Osteoblast (primary cell): ENCODE measurements around the gene IDE. TPM values are rescaled to one million over a fixed set of nuclear protein-coding genes. Genes with fewer than 3 reads are reported as not detected.

Source experiments
- DNase-seq: peaks from one replicate; pipeline ENCODE4 v3.0.0; 2011; ENCODE audit warnings: low spot score, mixed read lengths; ENCODE audit not compliant: insufficient read length; ENCODE audit errors: missing footprints
- H2AFZ ChIP-seq: 2 replicates; pipeline ENCODE4 v1.6.0; 2011; ENCODE audit warnings: mild to moderate bottlenecking, low read length
- H3K27ac ChIP-seq: 2 replicates; pipeline ENCODE4 v1.5.1; 2011; ENCODE audit warnings: mild to moderate bottlenecking, low read depth, low read length, moderate library complexity
- H3K27me3 ChIP-seq: 2 replicates; pipeline ENCODE4 v1.6.0; 2012; ENCODE audit warnings: mild to moderate bottlenecking, control low read depth, inconsistent platforms, low read length, moderate library complexity; ENCODE audit not compliant: insufficient read depth
- H3K36me3 ChIP-seq: 2 replicates; pipeline ENCODE4 v1.5.1; 2011; ENCODE audit warnings: mild to moderate bottlenecking, low read length, control low read depth, moderate library complexity; ENCODE audit not compliant: insufficient read depth
- H3K4me1 ChIP-seq: 2 replicates; pipeline ENCODE4 v1.5.1; 2011; ENCODE audit warnings: mild to moderate bottlenecking, low read length, control low read depth, moderate library complexity; ENCODE audit not compliant: insufficient read depth
- H3K4me2 ChIP-seq: 2 replicates; pipeline ENCODE4 v1.6.0; 2011; ENCODE audit warnings: mild to moderate bottlenecking, low read length; ENCODE audit not compliant: insufficient read depth
- H3K4me3 ChIP-seq: fragments of 200-600 bp; sonication (generic); 3 replicates; pipeline ENCODE4 v1.5.1; 2012; ENCODE audit warnings: mild to moderate bottlenecking, low read length, inconsistent platforms; ENCODE audit not compliant: insufficient read depth
- H3K79me2 ChIP-seq: 2 replicates; pipeline ENCODE4 v1.6.0; 2012; ENCODE audit warnings: mild to moderate bottlenecking, low read length, control low read depth, inconsistent platforms; ENCODE audit not compliant: insufficient read depth
- H3K9me3 ChIP-seq: 2 replicates; pipeline ENCODE4 v1.5.1; 2011; ENCODE audit warnings: low read depth, low read length, control low read depth
- H4K20me1 ChIP-seq: 2 replicates; pipeline ENCODE4 v1.6.0; 2012; ENCODE audit warnings: mild to moderate bottlenecking, low read length, control low read depth; ENCODE audit not compliant: insufficient read depth
- total RNA-seq: library from RNA; depleted of rRNA; stranded (reverse); fragments of >200 nt; gene quantifications from 2 replicates; pipeline ENCODE4 v1.2.3, GENCODE V29; 2012
- TF ChIP-seq, protein P1 (sequence below): IDR thresholded peaks from 2 replicates; pipeline ENCODE4 v1.5.1; 2011; ENCODE audit warnings: mild to moderate bottlenecking, low read depth, low read length, moderate library complexity; ENCODE audit errors: extremely low read depth

The IDE gene
- total RNA-seq, 1 donor = 36.9 TPM

DNA sequence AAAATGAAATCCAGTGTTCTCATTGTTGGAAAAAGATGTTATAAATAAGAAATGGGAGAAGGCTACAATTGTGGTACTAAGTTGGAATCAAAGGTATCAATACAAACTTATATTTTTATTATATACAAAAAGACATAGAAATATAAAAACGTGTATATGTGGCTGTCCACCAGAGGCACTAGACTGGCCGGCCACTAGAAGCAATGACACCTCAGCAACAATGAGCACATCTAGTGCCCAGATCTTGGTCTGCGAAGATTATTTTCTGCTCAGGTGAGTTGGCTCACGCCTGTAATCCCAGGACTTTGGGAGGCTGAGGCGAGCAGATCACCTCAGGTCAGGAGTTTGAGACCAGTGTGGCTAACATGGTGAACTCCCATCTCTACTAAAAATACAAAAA lies 21.6 kb downstream of the IDE start:
- no peak overlapping the region for H2AFZ ChIP-seq
- no peaks in the 10 kb centered on the region for H3K4me1 ChIP-seq
- H3K27me3 ChIP-seq = no peaks in the 10 kb centered on the region
- H3K79me2 ChIP-seq = peaks cover 30% of the 10 kb centered on the region
- peaks cover 7% of the 10 kb centered on the region for H4K20me1 ChIP-seq
- H3K4me3 ChIP-seq = no peak overlapping the region
- no peak overlapping the region for H3K4me2 ChIP-seq
- H3K36me3 ChIP-seq = peaks cover 14% of the 10 kb centered on the region
- DNase-seq = peak; percentile 51
- H3K27ac ChIP-seq = no peak overlapping the region
- H3K9me3 ChIP-seq = peaks cover 2% of the 10 kb centered on the region
- TF ChIP-seq, protein P1, sequence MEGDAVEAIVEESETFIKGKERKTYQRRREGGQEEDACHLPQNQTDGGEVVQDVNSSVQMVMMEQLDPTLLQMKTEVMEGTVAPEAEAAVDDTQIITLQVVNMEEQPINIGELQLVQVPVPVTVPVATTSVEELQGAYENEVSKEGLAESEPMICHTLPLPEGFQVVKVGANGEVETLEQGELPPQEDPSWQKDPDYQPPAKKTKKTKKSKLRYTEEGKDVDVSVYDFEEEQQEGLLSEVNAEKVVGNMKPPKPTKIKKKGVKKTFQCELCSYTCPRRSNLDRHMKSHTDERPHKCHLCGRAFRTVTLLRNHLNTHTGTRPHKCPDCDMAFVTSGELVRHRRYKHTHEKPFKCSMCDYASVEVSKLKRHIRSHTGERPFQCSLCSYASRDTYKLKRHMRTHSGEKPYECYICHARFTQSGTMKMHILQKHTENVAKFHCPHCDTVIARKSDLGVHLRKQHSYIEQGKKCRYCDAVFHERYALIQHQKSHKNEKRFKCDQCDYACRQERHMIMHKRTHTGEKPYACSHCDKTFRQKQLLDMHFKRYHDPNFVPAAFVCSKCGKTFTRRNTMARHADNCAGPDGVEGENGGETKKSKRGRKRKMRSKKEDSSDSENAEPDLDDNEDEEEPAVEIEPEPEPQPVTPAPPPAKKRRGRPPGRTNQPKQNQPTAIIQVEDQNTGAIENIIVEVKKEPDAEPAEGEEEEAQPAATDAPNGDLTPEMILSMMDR = peak; percentile 36

DNA sequence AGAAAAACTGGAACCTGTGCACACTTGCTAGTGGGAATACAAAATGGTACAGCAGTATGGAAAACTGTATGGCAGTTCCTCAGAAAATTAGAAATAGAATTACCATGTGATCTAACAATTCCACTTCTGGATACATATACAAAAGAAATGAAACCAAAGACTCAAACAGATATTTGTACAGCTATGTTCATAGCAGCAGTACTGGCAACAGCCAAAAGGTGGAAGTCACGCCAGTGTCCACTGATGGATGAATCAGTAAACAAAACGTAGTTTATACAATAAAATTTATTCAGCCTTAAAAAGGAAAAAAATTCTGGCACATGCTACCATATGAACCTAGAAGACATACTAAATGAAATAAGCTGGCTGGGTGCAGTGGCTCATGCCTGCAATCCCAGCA lies 23.0 kb downstream of the IDE start:
- H3K27ac ChIP-seq = no peak overlapping the region
- H3K27me3 ChIP-seq = no peaks in the 10 kb centered on the region
- peaks cover 14% of the 10 kb centered on the region for H3K36me3 ChIP-seq
- no peak for DNase-seq
- no peaks in the 10 kb centered on the region for H3K4me1 ChIP-seq
- no peak overlapping the region for H3K4me3 ChIP-seq
- TF ChIP-seq, protein P1 = no peak
- peaks cover 7% of the 10 kb centered on the region for H4K20me1 ChIP-seq
- H3K79me2 ChIP-seq = peaks cover 34% of the 10 kb centered on the region
- H3K4me2 ChIP-seq = no peak overlapping the region
- H3K9me3 ChIP-seq = peaks cover 2% of the 10 kb centered on the region
- no peak overlapping the region for H2AFZ ChIP-seq

DNA sequence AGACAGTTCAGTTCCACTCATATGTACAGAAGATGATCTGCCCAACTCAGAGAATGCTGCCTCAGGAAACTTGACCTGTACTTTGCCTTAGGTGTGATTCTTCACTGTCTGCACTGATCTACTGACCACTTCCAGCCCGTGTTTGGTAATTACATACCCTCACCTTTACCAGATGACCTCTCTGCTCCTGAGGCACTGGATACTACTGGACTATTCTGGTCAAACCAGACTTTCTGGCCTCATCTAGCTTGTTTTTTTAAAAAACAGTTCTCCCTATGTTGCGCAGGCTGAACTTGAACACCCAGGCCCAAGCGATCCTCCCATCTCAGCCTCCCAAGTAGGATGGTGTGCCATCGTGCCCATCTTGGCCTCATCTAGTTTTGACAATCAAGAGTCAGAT lies 26.2 kb downstream of the IDE start:
- peaks cover 22% of the 10 kb centered on the region for H4K20me1 ChIP-seq
- TF ChIP-seq, protein P1 = no peak
- no peak overlapping the region for H3K4me2 ChIP-seq
- no peaks in the 10 kb centered on the region for H3K27me3 ChIP-seq
- H3K4me1 ChIP-seq = no peaks in the 10 kb centered on the region
- H2AFZ ChIP-seq = no peak overlapping the region
- no peak overlapping the region for H3K4me3 ChIP-seq
- no peaks in the 10 kb centered on the region for H3K9me3 ChIP-seq
- peaks cover 3% of the 10 kb centered on the region for H3K36me3 ChIP-seq
- H3K27ac ChIP-seq = no peak overlapping the region
- H3K79me2 ChIP-seq = peaks cover 45% of the 10 kb centered on the region
- DNase-seq = no peak

DNA sequence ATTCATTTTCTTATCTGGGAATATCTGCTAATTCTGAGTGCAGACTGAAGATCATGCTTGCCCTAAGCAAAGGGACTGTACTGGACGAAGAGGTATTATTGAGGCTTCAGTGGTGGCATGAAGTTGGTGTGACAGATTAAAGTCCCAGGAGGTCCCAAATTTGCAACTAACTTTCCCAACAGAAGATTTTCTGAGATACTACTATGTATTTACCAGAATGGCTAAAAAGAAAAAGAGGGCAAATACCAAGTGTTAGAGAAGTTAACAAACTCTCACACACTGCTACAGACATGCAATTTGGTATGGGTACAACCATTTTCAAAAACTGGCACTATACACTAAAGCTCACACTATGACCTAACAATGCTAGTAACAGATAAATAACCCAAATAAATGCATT lies 28.3 kb downstream of the IDE start:
- TF ChIP-seq, protein P1 = no peak
- peaks cover 46% of the 10 kb centered on the region for H3K79me2 ChIP-seq

More for the DNA sequence above, 28.3 kb downstream of the IDE start:
- no peak overlapping the region for H3K27ac ChIP-seq
- no peaks in the 10 kb centered on the region for H3K9me3 ChIP-seq
- H3K27me3 ChIP-seq = no peaks in the 10 kb centered on the region
- no peaks in the 10 kb centered on the region for H3K36me3 ChIP-seq
- H2AFZ ChIP-seq = no peak overlapping the region
- no peak overlapping the region for H3K4me3 ChIP-seq
- H4K20me1 ChIP-seq = peaks cover 26% of the 10 kb centered on the region
- H3K4me2 ChIP-seq = no peak overlapping the region
- no peaks in the 10 kb centered on the region for H3K4me1 ChIP-seq
- no peak for DNase-seq
